Lower lobe of right lung (tissue), 2 donors: Measurements from ENCODE around the gene HAND2. TPM values are rescaled to one million over a fixed set of nuclear protein-coding genes. Genes with fewer than 3 reads are reported as not detected.

Experiments used
- ATAC-seq, 2 donors: fragments of 200-7000 bp; cut with Tn5 transposase; one replicate each; pipeline ENCODE4 v1.9.1; 2020 to 2022; ENCODE audit warnings: mild to moderate bottlenecking in 2 of 2, moderate library complexity in 2 of 2
- DNase-seq: peaks from one replicate; pipeline ENCODE4 v3.0.0-alpha.2; 2020
- H3K27ac ChIP-seq: fragments of 200-600 bp; one replicate; pipeline ENCODE4 v1.8.0; 2022
- H3K27me3 ChIP-seq: fragments of 200-600 bp; one replicate; pipeline ENCODE4 v1.8.0; 2022; ENCODE audit warnings: low read depth
- H3K36me3 ChIP-seq: fragments of 200-600 bp; one replicate; pipeline ENCODE4 v1.8.0; 2022; ENCODE audit warnings: mild to moderate bottlenecking
- H3K4me1 ChIP-seq: fragments of 200-600 bp; one replicate; pipeline ENCODE4 v1.8.0; 2022
- H3K4me3 ChIP-seq: fragments of 200-600 bp; one replicate; pipeline ENCODE4 v1.8.0; 2022; ENCODE audit warnings: mild to moderate bottlenecking
- H3K9me3 ChIP-seq: fragments of 200-600 bp; one replicate; pipeline ENCODE4 v1.8.0; 2022
- CTCF ChIP-seq: fragments of 200-600 bp; IDR thresholded peaks from one replicate; pipeline ENCODE4 v1.8.0; 2022; ENCODE audit warnings: antibody characterized with exemption, mild to moderate bottlenecking
- intact Hi-C: fragments of 100-400 bp; cut with DNase I; formaldehyde crosslinking; loops from one replicate; pipeline ENCODE4 v1.11.0; 2022
- total RNA-seq: library from RNA; stranded (reverse); fragmentation: NEBNext Ultra II Directional; extraction: Animal tissue kit (Norgen Biotek cat#: 25700); gene quantifications from one replicate; pipeline ENCODE4 v1.2.1, GENCODE V29; 2021
- donor health status: DM: no; HTN: yes; CAD: no; lungs with severe emphysema.

The HAND2 gene
- total RNA-seq, 1 donor from 2014 or later: 0.35 TPM

GRCh38 chr4:173498023-173498422 lies 32.0 kb downstream of the HAND2 start:
- intact Hi-C loops: no loop called here
- Histone ChIP-seq H3K36me3 (no peaks in the 10 kb centered on the region), H3K4me3 (no peak overlapping the region), H3K27ac (no peak overlapping the region), H3K9me3 (no peaks in the 10 kb centered on the region), H3K27me3 (peaks cover 47% of the 10 kb centered on the region), H3K4me1 (peaks cover 6% of the 10 kb centered on the region)
- DNase-seq: no peak
- no peak for TF ChIP-seq CTCF
- no peak for ATAC-seq

GRCh38 chr4:173494013-173494970 lies 35.7 kb downstream of the HAND2 start:
- Histone ChIP-seq H3K36me3 (no peaks in the 10 kb centered on the region), H3K27me3 (peaks cover 10% of the 10 kb centered on the region), H3K4me3 (peak overlapping the region; percentile 40), H3K27ac (no peak overlapping the region), H3K4me1 (peaks cover 21% of the 10 kb centered on the region), H3K9me3 (no peaks in the 10 kb centered on the region)
- TF ChIP-seq CTCF: peak; percentile 68
- ATAC-seq (peak; percentile 81 to 91), DNase-seq (peak; percentile 60)
- intact Hi-C loops: no loop called here

GRCh38 chr4:173493041-173493440 lies 37.0 kb downstream of the HAND2 start:
- H3K4me1 ChIP-seq: peaks cover 21% of the 10 kb centered on the region
- ATAC-seq: no peak
- peaks cover 10% of the 10 kb centered on the region for H3K27me3 ChIP-seq
- H3K27ac ChIP-seq: no peak overlapping the region
- intact Hi-C loops: no loop called here
- no peak for DNase-seq
- no peak for TF ChIP-seq CTCF
- no peak overlapping the region for H3K4me3 ChIP-seq
- H3K9me3 ChIP-seq: no peaks in the 10 kb centered on the region
- no peaks in the 10 kb centered on the region for H3K36me3 ChIP-seq

- Histone ChIP-seq H3K36me3 (no peaks in the 10 kb centered on the region), H3K4me1 (peaks cover 21% of the 10 kb centered on the region), H3K27me3 (peaks cover 10% of the 10 kb centered on the region), H3K9me3 (no peaks in the 10 kb centered on the region), H3K4me3 (no peak overlapping the region), H3K27ac (no peak overlapping the region)
- intact Hi-C loops: no loop called here
- TF ChIP-seq CTCF: no peak
- no peak for DNase-seq
- no peak for ATAC-seq
Observed at GRCh38 chr4:173492315-173492714, 37.7 kb downstream of the HAND2 start.

- DNase-seq (no peak), ATAC-seq (peak in 1 of 2 donors; percentile 40)
- no peak overlapping the region for H3K4me3 ChIP-seq
- no peaks in the 10 kb centered on the region for H3K36me3 ChIP-seq
- H3K27ac ChIP-seq: no peak overlapping the region
- no peaks in the 10 kb centered on the region for H3K9me3 ChIP-seq
- H3K27me3 ChIP-seq: peaks cover 10% of the 10 kb centered on the region
- peaks cover 21% of the 10 kb centered on the region for H3K4me1 ChIP-seq
- TF ChIP-seq CTCF: no peak
- intact Hi-C loops: no loop called here
Observed at GRCh38 chr4:173490817-173491528, 39.1 kb downstream of the HAND2 start.
